ENCODE results near the gene CTBP1.

The CTBP1 gene

DNA sequence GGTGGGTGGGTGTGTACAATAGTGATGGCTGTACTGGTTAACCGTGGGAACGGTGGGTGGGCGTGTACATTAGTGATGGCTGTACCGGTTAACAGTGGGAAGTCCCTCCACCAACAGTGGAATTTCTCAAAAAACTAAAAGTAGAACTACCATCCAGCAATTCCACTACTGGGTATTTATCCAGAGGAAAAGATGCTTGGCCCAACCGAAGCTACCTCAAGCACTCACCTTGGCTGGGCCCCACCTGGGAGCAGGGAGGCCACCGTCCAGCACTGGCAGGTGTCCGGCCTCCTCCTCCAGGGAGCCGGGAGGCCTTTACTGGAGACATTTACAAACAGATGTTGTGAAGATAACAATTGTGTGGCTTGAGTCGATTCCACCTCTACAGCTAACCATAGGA lies 34.8 kb upstream of the CTBP1 start:
- peak; percentile 11 for DNase-seq (ENCODE audit: low spot score)

DNA sequence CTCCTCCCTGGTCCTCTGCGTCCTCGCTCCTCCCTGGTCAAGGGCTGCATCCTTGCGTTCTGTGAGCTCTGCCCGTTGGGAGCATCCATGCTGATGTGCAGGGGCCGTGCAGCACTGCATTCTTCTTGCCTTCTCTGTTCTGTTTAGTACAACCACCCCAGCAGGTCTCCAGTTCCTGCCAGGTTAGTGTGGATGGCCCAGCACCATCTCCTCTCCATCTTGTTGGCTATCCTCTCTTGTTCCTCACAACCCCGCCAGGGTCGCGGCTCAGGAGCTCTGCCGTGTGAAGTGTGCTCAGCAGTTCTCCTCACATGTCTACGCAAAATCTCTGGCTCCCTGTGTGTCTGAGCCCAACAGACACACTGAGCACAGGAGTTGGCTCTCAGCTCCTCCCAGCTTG lies 30.3 kb upstream of the CTBP1 start:
- no peak for DNase-seq (ENCODE audit: low spot score)

DNA sequence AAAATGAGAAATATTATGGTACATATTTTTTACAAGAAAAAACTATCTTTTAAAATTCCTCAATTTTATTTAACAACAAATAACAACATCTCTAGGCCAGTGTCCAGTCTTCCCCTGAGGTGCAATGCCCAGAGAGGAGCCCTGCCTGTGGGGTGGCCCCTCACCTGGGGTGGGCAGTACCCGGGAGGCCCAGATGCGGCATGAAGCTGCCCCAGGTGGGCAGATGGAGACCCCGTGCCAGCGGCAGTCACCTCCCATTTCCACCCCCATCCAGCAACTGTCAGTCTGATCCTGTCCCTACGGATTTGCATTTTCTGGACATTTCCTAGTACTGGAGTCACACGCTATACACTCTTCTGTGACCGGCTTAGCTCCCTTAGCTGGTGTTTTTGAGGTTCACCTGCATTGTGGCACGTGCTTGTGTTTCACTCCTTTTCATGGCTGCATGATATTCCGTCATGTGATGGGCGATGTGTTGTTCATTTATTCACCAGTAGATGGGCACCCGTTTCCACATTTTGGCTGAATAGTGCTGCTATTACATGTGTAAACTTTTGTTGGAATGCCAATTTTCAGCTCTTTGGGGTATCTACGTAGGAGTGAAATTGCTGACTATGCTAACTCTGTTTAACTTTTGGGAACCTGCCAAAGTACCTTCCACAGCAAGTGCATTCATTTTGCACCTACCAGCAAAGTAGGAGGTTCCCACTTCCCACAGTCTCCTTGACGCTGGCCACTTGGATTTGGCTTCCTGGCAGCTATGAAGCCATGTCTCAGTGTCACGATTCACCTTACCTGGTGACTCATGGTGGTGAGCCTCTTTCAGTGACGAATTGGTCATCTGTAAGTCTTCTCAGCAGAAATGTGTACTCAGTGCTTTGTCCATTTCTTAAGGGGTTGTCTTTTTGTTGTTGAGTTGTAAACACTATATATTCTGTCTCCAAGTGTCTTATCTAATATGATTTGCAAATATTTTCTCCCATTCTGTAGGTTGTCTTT lies 29.0 kb upstream of the CTBP1 start:
- DNase-seq (ENCODE audit: low spot score): no peak

DNA sequence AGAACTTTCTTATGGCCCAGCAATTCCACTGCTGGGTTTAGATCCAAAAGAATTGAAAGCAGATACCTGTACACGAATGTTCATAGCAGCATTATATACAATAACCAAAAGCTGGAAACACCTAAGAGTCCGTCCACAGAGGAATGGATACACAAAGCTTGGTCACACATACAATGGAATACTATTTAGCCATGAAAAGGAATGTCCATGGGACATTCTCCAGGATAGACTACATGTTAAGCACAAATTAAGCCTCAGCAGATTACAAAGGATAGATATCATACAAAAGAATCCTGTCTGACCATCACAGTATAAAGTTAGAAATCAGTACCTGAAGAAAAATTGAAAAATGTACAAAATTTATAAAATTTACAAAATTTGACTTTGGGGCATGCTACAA lies 28.1 kb upstream of the CTBP1 start:
- no peak for DNase-seq (ENCODE audit: low spot score)

DNA sequence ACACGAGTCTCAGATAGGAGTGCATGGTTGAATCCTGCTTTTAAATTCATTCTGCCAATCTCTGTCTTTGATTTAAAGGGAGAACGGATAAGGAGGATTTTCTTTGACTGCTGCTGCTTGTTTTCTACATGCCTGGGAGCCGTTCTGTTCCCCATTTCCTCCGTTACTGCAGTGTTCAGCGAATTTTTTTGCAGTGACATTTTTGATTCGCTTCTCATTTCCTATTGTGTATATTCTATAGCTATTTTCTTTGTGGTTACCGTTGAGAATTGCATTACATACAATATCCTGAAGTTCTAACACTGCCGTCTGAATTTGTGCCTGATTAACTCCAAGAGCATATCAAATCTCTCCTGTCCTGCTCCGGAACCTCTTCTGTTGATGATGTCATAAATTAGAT lies 25.9 kb upstream of the CTBP1 start:
- DNase-seq (ENCODE audit: low spot score): no peak

DNA sequence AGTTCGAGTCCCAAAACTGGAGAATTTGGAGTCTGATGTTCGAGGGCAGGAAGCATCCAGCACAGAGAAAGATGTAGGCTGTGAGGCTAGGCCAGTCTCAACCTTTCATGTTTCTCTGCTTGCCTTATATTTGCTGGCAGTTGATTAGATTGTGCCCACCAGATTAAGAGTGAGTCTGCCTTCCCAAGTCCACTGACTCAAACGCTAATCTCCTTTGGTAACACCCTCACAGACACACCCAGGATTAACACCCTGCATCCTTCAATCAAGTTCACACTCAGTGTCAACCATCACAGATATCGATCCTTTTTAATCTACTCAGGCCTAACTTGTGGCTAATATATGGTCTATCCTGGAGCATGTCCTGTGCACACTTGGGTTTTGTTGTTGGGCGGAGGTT lies 22.8 kb upstream of the CTBP1 start:
- DNase-seq (ENCODE audit: low spot score): no peak

DNA sequence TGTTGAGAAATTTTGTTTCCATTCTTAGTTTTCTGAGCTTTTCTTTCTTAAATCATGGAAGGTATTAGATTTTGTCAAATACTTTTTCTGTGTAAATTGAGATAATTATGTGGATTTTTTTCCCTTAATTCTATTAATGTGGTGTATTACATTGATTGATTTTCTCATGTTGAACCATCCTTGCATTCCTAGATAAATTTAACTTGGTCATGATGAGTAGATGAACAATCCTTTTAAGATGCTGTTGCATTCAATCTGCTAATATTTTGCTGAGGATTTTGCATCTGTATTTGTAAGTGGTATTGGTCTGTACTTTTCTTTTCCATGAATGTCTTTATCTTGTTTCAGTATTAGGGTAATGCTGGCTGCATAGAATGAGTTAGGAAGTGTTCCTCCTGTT lies 20.3 kb upstream of the CTBP1 start:
- DNase-seq (ENCODE audit: low spot score): no peak

DNA sequence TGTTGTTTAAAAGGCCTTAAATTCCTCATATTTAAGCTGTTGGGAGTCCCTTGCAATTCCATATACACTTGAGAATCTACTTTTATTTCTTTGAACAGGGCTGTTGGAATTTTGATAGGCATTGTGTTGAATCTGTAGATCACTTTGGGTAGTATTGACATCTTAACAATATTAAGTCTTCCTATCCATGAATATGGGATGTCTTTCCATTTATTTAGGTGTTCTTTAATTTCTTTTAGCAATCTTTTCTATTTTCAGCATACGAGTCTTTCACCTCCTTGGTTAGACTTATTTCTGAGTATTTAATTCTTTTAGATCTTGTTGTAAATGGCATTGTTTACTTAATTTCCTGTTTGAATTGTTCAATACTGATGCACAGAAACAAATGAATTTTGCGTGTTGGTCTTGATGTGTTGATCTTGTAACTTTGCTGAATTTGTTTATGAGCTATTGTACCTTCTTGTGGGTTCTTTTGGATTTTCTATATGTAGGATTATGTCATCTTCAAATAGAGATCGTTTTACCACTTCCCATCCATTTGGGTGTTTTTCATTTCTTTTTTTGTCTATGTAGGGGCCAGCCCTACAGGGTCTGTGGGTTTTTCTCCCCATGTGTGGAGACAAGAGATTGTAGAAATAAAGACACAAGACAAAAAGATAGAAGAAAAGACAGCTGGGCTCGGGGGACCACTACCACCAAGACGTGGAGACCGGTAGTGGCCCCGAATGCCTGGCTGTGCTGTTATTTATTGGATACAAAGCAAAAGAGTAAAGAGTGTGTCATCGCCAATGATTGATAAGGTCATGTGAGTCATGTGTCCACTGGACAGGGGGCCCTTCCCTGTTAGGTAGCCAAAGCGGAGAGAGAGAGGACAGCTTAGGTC lies 18.2 kb upstream of the CTBP1 start:
- DNase-seq (ENCODE audit: low spot score): no peak

DNA sequence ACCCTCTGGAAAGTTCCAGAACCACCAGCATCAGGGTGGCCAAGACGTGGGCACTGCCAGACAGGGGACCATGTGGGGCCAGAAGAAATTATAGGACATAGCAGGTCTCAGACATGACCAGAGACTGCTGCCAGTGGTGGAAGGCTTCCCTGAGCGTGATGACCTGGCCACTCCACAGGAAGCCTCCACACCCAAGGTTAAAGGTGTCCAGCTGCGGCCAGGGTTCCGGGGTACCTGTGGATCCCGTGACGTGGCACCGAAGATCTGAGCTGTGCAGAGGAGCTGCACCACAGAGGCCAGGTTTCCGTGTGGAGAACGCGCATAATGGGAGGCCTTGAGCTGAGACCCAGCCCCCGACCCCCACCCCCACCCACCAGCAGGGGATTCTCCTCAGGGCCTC lies 16.4 kb upstream of the CTBP1 start:
- DNase-seq (ENCODE audit: low spot score): no peak

DNA sequence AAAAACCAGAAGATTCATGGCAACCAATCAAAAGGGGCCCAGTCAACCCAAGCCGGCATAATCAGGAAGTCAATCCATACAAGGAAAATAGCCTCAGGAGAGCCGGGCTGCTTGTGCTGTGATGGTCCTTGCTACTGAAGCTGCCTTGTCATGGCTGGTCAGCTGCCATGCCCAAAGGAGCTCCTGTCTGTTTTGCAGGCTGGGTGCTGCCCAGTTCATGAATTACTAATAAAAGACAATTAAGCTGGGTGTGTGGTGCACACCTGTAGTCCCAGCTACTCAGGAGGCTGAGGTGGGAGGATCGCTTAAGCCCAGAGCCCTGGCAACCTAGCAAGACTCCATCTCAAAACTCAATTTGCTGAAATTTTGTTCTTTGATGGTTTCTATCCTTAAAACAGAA lies 16.0 kb upstream of the CTBP1 start:
- no peak for DNase-seq (ENCODE audit: low spot score)

DNA sequence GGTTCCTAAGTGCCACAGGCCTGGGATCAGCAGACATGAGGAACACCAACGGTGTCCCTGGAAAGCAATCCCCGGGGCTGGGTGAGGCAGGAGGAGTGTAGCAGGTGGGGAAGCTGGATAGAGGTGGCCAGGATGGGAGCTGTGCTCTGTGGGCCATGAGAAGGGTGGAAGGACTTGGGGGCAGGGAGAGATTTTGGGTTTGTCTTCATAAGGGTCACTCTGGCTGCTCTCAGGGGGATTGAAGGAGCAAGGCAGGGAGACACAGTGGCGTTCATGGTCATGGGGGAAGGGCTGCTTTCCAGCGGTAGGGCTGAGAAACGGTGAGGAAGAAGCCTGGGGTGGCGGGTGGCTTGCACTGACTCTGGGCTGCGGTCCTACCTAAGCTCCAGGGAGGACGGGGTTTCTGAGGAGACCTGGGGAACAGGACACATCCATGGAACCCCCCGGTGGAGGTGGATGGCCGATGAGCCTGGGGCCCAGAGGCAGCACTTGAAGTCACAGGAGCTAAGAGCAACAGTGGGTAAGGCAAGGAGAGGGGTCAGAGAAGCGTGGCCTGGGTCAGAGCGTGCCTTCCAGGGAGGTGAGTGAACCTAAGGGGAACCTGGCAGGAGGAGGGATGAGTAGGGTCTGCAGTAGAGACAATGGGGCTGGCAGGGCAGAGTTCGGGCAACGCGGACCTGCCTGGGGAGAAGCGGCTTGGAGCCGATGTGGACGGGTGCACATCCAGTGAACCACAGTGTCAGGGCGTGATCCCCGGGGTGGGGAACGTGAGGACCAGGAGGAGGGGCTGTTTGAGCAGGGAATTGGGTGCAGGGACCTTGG lies 12.4 kb upstream of the CTBP1 start:
- DNase-seq (ENCODE audit: low spot score): no peak

DNA sequence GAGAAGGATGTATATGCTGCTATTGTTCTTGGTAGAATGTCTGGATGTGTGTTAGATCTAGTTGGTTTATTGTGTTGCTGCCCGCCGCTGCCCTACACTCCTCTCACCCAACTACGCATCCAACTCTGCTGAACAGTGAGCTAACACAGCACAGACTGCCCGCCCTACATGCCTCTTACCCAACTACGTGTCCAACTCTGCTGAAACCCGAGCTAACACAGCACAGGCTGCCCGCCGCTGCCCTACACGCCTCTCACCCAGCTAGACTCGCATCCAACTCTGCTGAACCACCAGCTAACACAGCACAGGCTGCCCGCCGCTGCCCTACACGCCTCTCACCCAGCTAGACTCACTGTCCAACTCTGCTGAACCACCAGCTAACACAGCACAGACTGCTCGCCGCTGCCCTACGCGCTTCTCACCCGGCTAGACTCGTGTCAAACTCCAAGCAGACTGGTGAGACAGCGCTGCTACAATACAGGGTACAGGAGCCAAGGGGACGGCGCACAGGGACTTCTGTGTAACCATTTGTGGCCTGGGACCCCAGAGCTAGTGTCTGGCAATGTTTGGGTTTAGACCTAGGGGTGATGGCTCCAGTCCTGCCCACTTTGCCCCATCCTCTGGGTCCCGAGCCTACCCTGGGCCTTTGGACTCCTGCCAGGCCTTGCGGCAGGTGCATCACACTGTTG lies 11.6 kb upstream of the CTBP1 start:
- DNase-seq (ENCODE audit: low spot score): no peak

DNA sequence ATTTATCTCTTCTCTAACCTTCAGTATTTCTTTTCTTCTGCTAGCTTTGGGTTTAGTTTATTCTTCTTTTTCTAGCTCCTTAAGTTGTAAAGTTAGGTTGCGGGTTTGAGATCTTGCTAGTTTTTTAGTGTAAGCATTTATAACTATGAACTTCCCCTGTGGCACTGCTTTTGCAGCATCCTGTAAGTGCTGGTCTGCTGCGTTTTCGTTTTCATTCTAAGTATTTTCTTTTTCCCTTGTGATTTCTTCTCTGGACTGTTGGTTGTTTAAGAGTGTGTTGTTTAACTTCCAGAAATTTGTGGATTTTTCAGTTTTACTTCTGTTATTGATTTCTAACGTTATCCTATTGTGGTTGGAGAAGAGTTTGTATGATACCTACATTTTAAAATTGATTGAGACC lies 11.0 kb upstream of the CTBP1 start:
- no peak for DNase-seq (ENCODE audit: low spot score)

DNA sequence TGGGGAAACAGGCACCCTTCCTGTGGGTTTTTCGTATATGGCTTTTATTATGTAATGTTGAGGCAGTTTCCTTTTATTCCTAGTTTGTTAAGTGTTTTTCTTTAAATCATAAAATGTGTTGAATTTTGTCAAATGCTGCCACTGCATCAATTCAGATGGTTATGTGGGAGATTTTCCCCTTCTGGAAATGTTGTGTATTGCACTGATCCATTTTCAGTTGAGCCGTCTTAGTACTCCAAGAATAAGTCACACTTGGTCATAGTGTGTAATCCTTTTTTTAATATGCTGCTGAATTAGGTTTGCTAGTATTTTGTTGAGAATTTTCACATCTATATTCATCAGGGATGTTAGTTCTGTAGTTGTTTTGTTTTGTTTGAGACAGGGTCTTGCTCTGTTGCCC lies 9.5 kb upstream of the CTBP1 start:
- DNase-seq (ENCODE audit: low spot score): no peak

DNA sequence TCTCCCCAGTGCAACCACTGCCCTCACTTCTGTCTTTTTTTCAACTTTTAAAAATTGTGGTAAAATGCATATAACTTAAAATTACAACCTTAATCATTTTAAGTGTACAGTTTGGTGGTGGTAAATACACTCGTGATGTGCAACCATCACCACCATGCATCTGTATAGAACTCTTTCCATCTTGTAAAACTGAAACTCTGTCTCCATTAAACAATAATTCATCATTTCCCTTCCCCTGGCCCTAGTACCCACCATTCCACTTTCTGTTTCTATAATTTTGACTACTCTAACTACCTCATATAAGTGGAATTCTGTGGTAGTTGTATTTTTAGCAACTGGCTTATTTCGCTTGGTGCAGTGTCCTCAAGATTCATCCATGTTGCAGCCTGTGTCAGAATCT lies 6.8 kb upstream of the CTBP1 start:
- DNase-seq (ENCODE audit: low spot score): no peak

DNA sequence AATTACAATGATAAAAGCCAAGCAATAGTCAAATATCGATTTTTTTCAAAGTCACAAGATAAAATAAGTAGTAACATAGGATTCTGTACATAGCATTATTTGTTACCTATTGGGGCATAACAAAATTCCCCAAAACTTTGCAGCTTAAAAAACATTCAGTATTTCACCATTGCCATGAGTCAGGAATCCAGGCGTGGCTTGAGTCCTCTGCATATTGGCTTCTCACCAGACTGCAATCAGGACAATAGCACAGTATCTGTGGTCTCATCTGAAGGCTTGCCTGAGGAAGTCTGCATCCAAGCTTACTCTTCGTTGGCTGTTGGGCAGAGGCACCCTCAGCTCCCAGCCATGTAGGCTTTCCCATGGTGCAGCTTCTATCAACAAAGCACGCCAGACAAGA lies 6.2 kb upstream of the CTBP1 start:
- DNase-seq (ENCODE audit: low spot score): no peak

DNA sequence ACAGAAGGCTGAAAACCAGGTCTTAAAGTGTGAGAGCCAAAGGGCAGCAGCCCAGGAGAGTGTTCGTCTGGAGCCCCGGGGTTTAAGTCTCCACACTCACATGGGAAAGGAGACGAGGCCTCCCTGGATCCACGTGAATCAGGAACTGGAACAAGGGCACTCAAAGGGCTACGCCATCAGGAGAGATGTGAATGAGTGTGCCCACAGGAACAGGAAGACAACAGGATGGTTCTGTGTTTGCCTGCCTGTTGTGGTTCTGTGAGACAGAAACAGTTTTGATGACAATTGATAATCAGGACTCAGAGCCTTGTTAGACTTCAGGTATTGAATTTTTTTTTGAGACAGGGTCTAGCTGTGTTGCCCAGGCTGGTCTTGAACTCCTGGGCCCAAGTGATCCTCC lies 4.9 kb upstream of the CTBP1 start:
- DNase-seq (ENCODE audit: low spot score): no peak

DNA sequence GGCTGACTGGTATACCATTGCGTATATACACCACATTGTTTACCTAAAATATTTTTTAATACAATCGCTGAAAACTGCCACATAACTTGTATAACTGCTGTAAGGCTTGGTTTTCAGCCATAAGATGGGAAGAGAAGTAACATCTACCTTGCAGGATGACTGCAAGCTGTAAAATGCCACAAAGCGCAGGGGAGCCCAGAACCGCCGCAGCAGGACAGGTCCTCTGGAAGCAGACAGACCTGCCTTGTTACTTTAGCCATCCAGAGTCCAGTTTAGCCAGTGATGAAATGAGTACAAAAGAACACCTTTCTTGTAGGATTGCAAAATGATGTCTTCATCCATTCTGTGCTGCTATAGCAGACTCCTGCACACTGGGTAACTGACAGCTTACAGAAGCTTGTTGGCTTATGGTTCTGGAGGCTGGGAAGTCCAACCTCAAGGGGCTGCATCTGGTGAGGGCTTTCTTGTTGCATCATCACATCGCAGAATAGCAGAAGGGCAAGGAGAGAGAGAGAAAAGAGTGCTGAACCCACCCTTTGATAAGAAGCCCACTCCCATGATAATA lies 4.1 kb upstream of the CTBP1 start:
- DNase-seq (ENCODE audit: low spot score): no peak

DNA sequence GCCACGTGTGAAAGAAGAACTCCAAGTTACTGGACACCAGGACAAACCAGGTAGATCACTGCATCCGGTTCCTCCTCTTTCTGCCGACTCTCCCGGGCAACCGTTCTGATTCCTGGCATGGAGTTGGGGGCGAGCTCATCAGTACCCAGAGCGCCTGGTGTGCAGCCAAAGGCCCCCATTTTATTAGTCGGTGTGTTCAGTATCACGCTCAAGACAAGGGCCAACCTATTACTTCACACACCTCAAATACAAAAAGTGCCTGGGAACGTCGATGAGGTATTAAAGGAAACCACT lies 2.8 kb upstream of the CTBP1 start:
- no peak for DNase-seq (ENCODE audit: low spot score)

DNA sequence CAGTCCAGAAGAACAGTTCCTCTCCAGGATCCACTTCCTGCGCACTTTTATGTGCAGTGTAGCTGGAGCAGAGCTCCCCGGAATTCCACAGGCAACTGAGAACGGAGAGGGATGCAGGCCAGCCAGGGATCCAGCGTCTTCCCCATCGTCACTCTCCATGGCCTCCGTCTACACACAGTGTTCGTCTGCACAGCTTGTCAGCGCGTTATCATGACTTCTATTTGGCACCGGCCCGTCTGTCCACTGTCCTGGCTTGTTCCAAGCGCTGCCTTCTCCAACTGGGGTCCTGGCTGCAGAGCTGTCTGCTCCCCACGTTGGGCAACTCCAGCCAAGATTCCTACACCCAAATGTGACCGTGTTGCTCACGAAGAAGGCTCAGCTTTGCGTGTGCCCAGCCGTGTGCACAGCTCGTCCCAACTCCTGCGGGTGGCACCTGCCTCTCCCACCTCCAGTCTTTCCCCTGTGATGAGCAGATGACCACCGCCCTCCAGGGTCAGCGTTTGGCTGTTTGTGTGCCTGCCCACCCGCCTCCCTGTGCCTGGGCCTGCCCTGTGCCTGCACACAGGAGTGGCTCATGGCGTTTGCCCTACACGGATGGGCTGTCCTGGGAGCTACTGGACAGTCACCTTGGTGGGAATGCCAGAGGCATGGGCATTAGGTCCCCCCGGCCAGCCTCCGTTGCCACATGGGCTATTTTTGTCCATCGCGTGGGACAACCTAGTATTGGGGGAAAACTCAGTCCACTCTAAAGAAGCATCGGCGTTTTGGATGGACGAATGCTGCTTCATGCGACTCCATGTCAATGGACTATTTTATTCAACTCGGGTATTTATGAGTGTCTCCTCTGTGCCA lies 2.2 kb upstream of the CTBP1 start:
- DNase-seq (ENCODE audit: low spot score): peak; percentile 31

DNA sequence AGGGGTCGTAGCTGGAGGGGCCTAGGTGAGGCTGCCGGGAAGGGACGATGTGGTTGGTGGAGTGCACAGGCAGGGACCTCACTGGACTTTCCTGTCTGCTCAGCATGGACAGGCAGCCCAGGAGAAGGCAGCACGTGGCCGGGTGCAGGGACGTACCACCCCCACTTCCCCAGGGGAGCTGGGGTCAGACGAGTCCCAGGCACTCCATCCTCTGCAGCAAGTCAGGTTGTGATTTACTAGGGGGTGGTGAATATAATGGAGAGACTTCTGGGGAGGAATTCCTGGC lies 1.5 kb upstream of the CTBP1 start:
- DNase-seq (ENCODE audit: low spot score): peak; percentile 54

All from left forelimb (tissue), 1 donor.